GM19452 (cell line): ENCODE results near the gene FN1.

Experiments
- ATAC-seq: cut with Tn5 transposase; IDR thresholded peaks from one replicate; pipeline ENCODE4 v1.9.1; 2021; ENCODE audit not compliant: unreplicated experiment

The FN1 gene

DNA sequence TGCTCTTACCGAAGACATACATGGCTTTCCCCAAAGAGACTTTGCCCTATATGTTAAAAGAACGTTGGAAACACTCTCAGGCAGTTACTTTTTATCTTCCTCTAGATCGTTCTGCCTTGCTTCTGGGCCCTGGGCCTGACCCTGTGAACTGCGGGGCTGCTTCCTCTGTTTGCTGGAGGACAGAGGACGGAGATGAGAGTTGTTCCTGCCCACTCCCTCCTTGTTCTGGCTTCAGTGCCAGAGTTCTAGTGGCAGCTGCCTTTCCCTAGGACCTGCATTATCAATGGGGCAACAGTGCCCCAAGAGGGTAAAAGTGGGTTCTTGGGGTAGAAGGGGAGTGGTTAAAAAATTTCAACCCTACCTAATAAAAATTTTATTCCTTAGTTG lies 6.5 kb upstream of the FN1 start:
- ATAC-seq: no peak

DNA sequence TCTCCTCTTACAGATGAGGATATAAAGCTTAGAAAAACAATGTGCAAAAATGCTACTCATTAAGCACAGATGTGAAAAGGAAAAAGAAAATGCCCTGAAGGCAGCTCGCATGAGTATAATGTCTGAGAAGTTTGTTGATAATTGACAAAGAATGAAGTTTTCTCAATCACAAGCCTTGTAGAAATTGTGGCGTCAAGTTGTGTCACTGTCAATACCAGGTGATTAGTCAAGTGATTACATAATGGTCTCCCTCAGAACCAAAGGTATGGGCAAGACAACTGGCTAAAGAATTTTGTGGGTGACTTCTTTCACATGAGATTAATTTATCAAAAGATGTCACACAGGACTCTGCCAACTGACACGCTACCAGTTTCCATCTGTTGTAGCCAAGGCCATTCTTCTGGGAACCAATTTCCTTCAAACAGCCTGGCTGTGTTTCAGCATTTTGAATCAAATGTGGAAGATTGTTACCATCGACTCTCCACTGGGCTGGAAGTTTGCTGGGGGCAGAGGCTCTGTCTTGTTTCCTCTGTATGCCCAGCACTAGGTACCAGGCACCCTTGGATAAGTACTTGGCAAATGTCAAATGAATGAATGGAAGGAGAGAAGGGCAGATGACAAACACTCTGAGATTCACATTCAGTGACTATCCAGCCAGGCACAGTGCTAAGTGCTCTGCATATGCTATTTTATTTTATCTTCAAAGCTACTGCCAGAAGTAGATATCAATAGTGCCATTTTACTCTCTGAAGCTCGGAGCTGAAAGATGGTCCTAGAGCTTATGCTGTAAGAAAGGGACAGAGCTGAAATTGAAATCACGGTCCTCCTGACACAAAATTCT lies 5.9 kb upstream of the FN1 start:
- ATAC-seq: no peak

DNA sequence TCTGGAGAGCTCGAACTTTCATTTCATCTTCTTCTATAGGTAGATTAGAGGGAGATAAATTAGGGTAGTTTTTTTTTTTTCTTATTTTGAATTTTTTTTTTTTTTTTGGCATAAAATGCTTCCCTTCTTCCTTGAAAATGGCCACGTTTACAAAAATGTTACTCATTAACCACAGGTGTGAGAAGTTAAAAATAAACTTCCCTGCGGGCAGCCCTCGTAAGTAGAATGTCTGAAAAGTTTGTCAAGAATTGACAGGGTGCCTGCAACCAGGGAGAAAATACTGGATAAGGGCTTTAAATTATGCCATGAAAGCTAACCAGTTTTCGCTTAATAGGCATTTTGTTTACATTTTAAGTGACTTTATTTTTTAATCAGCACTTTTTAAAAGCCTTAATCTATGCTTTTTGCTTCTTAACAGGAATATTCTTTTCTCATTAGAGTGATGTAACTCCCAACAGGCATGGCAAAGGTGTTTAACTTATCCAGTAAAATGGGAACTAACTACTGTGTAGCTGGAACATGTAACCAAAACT lies 4.2 kb upstream of the FN1 start:
- no peak for ATAC-seq

DNA sequence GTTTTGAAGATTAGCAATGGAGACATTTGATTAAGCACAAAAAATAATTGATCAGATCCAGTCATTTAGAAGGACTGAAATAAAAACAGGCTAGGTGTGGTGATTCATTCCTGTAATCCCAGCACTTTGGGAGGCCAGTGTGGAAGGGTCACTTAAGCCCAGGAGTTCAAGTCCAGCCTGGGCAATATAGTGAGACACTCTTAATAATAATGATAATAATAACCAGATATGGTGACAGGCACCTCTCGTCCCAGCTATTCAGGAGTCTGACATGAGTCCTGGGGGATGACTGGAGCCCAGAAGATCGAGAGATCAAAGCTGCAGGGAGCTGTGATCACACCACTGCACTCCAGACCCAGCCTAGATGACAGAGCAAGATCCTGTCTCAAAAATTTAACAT lies 3.5 kb upstream of the FN1 start:
- ATAC-seq: no peak

DNA sequence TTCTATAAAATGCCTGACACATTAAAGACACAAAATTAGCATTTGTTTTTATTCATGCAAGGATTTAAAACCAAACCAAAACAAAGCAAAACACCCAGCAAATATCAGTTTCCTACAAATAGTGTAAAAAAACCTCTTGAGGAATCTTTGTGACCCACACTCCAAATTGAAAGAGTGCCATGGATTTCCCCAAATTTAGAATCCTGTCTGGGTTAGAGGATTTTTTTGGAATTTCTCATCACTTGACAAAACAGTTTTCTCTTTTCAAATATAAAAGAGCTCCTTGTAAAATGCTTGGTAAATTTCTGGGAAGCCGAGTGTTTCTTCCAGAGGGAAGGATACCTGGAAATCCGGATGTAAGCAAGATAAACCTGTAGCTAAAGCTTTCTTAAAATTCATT lies 1.7 kb upstream of the FN1 start:
- ATAC-seq: no peak

DNA sequence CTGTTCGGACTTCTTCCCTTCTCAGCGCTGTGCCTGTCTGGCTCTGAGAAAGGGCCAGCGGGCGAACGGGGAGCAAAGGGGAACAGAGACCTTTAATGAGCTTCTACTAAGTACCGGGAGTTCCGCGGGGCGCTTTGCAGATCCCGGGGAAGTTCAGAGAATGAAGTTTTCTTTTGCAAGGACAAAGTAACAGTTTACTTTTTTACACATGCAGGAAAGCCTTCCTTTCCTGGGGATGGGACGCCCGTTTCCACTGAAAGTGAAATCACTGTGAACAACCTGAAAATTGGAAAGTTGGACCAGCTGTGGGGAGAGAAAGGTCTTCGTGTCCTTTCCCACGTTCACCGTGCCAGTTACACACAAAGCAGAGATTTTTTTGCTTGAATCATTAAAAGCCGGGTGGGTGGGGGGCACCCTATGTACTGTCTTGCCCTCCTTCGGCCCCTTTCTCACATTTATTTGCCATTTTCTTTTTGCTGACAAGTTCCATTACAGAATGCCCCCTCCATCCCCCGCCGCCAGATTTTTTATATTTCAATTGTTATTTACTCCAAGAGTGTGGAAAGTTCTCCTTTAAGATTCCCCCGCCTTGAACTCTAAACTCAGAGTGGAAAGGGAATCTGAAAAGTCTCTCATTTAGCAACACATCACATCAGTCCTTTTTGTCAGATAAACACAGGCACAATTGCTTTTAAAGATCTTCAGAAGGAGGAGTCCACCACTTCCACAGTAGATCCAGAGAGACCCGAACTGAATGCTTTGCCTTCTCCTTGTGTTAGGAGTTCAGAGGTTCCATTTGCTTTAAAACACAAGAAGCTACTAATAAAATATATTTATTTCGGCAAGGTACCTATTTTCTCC lies 1.1 kb upstream of the FN1 start:
- peak; percentile 19 for ATAC-seq

DNA sequence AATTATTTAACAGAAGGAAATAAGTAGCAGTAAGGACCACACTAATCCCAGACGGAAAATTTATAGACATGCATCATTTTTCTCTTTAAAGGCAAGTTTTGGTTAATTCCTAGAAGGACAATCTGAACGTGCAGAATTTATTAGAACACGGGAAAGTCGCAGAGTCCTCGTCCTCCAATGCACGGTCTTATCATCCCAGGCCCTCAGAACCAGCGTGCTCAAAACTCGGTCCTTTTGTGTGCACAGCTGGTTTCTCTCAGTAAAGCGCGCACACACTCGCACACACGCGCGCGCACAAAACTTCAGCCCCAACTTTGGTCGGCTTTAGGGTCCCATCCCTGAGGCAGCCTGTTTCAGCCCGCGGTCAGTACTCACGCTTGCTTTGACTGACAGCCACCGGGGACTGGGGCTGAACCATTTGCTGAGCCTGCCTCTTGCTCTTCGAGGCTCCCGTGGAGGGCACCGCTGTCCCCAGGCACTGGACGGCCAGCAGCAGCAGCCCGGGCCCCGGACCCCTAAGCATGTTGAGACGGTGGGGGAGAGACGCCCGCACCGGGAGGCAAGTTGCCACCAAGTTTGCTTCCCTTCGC lies 493 bp downstream of the FN1 start:
- ATAC-seq: peak; percentile 29

DNA sequence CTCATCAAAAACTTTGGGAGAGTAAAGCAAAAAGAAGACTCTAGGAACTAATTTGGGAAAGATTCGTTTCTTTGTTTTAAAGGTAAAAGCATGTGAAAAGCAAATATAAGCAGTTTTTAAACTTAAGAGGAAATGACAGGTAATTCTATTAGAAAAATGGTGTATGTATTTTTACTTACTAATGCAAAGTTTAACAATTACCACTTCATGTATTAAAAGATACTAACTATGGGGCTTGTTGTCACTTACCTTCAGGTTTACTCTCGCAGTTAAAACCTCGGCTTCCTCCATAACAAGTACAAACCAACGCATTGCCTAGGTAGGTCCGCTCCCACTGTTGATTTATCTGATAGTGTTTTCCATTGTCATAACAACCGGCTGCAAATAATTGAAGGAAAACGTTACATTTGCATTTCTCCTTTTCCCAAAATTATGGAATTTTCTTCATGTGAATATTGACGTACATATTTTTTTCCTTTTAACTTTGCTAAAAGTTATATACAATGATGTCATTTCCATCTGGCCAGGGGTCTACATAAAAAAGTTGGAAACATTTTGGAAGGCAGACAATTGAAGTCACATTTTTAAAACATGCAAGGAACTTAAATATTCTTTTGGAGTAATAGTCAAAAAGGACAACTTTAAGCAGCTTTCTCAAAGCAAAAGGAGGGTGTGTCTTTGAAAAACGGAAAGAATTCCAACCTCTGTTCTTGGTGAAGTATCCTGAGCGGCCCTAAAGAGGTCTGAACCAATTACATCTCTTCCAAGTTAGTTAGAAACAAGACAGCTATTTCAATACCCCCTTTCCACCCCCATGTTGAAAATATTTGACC lies 1.2 kb downstream of the FN1 start:
- no peak for ATAC-seq

DNA sequence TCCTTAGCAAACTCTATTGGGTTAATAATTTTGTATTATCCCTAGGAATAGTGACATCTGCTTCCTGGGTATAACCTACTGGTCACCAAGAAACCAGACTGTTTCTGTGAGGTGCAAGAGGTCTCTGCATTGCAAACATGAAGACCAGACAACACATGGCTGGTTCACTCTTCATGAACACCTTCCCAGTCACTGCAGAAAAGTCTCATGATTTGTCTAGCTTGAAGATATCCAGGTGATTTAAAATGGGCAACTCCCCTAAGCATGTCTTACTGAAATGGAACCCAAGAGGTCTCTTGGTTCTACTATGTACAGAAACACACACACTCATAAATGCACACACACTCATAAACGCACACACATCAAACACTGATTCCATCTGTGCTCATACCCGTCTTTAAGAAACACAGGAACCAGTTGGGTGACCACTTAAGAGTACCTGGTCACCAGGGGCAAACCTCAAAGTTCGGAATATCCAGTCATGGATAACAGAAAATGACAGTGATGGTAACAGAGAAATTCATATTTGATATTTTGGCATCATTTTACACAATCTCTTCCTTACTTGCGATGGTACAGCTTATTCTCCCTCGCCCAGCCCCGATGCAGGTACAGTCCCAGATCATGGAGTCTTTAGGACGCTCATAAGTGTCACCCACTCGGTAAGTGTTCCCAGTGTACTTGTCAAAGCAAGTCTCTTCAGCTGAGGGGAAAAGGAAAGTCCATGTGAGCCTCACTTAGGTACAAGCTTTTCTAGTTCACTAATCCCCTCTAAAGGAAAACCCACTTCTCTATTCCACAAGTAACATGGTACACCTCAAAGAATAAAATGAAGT lies 2.9 kb downstream of the FN1 start:
- ATAC-seq: no peak

DNA sequence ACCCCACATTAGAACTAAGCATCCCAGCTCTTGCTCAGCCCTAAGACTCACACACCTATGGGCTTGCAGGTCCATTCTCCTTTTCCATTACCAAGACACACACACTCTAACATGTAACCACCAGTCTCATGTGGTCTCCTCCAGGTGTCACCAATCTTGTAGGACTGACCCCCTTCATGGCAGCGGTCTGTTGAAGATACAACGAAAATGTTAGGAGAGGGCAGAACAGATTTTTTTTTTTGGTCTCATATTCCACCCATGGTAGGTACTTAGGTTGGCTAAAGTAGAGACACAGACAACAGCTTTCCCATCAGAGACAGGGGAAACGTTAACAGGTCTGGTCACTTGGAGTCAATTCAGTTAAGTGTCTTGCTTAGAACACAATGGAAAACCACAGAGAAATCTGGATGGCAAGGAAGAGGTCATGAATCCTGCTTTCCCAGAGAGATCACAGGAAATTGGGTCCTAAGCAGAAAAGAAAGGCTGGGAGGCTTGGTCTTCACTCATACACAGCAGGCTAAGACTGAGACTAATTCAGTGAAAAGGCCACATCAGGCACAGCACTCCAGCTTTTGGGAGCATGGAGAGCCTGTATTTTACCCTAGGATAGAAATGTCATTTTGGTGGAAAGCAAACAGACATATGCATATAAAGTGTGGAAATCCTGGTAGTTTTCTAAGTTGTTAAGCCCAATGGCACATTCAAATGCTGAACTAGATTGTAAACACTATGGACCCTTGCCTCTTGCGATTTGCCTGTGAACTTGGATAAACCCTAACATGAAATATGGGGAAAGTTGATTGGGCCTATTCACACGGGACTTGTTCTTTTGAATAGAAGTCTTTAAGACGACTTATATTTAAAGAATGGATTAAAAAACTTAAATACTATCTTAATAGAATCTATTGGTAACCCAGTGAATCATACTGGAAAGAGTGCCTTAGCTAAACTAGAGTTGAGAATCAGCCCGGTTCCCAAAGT lies 3.8 kb downstream of the FN1 start:
- no peak for ATAC-seq

DNA sequence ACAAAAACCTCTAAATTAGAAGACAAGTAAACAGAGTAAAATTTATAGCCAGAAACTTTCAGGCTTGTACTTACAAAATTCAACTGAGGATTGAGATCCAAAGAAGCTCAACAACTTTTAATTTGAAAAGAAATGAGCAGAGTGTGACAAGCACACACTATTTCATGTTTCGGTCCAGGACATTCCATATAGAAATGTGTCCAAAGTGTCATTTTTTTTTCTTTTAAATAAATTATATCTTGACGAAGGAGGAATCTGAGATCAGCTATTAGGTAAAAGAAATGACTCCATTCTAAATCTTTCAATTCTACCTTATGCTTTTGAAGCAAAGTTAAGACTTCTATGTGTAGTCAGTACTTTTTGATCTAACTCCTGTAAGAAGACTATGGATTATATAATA lies 4.6 kb downstream of the FN1 start:
- ATAC-seq: no peak

DNA sequence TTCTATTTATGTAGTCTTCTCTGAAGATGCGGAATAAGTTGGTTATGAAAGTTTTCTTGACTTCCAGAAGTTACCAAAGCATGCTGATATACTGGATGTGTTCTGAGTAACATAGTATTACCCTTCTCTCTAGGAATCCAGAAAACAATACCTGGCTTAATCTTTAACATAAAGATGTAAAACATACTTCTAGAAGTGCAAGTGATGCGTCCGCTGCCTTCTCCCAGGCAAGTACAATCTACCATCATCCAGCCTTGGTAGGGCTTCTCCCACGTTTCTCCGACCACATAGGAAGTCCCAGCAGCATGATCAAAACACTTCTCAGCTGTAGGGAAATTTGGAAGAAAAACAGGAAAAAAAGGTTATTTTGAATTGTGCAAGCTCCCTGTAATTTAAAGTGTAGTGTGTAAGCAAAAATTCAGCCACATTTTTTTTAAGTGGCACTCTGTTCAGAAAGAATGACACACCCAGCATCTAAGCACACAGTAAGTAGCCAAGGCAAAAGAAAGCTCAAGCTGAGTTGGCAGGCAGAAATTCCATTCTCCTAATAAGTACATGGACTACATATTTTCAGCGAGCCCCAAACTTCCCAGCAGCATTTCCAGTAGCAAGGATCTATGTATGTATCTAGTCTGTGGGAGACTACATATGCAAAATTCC lies 5.2 kb downstream of the FN1 start:
- ATAC-seq: no peak

DNA sequence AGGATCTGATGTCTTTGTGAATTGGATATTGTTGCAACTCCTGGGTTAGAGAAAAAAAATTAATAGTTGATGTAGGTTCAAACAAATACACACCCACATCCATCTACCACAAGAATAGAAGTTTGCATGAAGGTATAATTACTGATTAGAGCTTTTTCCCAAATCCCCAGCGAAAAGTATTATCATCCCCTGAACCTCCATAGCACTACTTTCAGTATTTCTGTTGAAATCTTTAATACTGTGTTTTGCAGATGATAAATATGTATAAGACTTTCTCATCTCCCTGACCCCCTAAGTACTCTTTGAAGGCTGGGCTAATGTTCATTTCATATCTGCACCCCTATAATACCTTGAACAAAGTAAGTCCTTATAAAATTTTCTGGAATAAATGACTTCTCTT lies 6.4 kb downstream of the FN1 start:
- ATAC-seq: no peak

DNA sequence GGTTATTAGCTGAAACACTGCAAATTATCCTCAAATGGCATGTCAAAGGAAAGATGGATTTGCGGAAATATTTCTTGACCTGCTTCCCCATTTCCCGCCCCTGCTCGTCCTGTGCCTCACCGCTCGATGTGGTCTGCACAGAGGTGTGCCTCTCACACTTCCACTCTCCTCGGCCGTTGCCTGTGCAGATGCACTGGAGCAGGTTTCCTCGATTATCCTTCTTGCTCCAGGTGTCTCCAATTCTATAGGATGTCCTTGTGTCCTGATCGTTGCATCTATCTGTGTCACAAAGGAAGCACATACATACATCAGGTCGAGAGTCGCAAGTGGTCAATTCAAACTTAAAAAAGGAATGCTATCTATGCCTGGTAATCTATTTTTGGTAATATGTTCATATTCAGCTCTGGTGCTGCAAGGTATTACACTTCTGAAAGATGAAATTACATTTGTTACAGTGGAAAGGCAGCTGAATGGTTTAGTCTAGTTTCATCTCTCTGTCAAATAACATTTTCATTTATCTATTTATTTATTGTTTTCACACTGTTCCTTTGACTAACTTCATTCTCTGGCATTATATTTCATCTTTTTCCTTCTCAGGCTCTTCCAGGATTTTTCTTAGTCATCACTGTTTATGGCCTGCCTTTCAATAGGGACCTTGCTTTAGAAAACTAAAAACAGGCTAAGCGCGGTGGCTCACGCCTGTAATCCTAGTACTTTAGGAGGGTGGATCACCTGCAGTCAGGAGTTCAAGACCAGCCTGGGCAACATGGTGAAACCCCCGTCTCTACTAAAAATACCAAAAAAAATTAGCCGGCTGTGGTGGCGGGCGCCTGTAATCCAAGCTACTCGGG lies 7.6 kb downstream of the FN1 start:
- ATAC-seq: no peak

DNA sequence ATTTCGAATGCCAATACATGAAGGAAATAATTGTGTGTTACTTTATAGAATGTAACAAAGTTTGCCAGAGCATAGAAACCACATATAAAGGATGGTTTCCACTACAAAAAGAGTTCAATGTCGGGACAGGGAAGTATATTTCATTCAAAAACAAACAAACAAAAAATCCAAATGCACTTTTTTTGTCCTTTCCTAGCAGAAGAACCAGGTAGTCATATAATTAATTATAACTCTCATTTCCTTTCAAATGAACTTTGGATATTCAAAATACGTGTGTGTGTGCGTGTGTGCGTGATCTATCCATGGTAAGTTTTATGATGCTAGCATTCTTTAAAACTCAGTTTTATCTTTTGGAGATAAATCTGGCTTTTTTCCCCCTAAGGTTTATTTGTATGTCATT lies 8.3 kb downstream of the FN1 start:
- ATAC-seq: no peak

DNA sequence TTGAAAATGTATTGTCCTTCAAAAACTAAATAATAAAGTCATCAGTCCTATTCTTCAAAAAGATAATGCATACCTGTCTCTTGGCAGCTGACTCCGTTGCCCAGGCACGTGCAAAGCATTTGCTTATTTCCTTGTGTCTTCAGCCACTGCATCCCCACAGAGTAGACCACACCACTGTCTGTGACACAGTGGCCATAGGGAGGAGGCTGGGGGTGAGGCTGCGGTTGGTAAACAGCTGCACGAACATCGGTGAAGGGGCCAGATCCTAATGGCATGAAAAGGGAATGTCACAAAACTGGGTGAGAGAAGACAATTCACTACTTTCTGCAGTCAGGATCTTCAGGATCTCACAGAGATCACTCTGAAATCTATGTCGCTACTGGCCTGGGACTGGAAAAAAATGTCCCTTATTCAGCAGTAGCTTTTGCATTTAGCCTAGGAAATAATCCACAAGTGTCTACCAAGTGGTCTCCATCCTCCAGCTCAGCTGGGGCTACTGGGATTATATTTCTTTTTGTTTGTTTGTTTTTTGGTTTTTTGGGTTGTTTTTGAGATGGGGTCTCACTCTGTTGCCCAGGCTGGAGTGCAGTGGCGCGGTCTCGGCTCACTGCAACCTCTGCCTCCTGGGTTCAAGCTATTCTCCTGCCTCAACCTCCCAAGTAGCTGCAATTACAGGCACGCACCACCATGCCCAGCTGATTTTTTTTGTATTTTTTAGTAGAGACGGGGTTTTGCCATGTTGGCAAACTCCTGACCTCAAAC lies 10.7 kb downstream of the FN1 start:
- ATAC-seq: no peak
